Prostate gland (tissue), 2 donors: ENCODE data around the gene ADIG.

ENCODE experiments used
- CTCF ChIP-seq, 4 experiments: fragments of 200-600 bp in 2 of 4; fragments of 450-650 bp in 2 of 4; sonication (generic) in 2 of 4; IDR thresholded peaks; 1 replicate in 3 of 4; 2 replicates in 1 of 4; pipeline ENCODE4 v1.5.1; 2016 to 2019; ENCODE audit warnings: antibody characterized with exemption in 4 of 4, mild to moderate bottlenecking in 2 of 4, moderate library complexity in 2 of 4
- POLR2AphosphoS5 ChIP-seq: sonication (generic); formaldehyde crosslinking; IDR thresholded peaks from one replicate; pipeline ENCODE4 v1.6.1; 2017; ENCODE audit warnings: antibody characterized with exemption

- TF ChIP-seq CTCF (IDR thresholded peaks at IDR 0.05) (no peak), POLR2AphosphoS5 (peak; percentile 12)
Observed at GRCh38 chr20:38599410-38599882, 18.4 kb downstream of the ADIG start.
